Adrenal gland (tissue), 5 donors: Measurements from ENCODE around the gene PRKCA.

Source experiments
- CTCF ChIP-seq, 6 experiments: fragments of 450-650 bp in 4 of 6; fragments of 200-600 bp in 2 of 6; sonication (generic) in 1 of 6; IDR thresholded peaks; 1 replicate in 5 of 6; 2 replicates in 1 of 6; pipeline versions ENCODE4 v1.5.1 to v1.8.0; 2016 to 2021; ENCODE audit warnings: antibody characterized with exemption in 6 of 6, mild to moderate bottlenecking in 2 of 6, moderate library complexity in 1 of 6
- POLR2A ChIP-seq, 2 donors: fragments of 450-650 bp; IDR thresholded peaks; one replicate each; pipeline ENCODE4 v1.6.1; 2017; ENCODE audit warnings: antibody characterized with exemption in 2 of 2, mild to moderate bottlenecking in 2 of 2, moderate library complexity in 1 of 2
- donor health status: DM: no; HTN: no; CAD: no.

GRCh38 chr17:66264696-66265095 is 37.7 kb upstream of the PRKCA start:
- TF ChIP-seq POLR2A (IDR thresholded peaks at IDR 0.05) = no peak
- no peak for TF ChIP-seq CTCF (IDR thresholded peaks at IDR 0.05)
